Caco-2 (cell line): ENCODE measurements around the gene RAB35. TPM values are rescaled to one million over a fixed set of nuclear protein-coding genes. Genes with fewer than 3 reads are reported as not detected.

Experiments
- BruUV-seq: library from RNA; stranded (reverse); fragments of 400-500 nt; replicated peaks from 2 replicates; lab custom pipeline; 2021; lab: Mats Ljungman, UMichigan
- CTCF ChIA-PET: fragments of 300-600 bp; sonication (Branson Sonifier 250); formaldehyde crosslinking; loops from one replicate; lab custom pipeline; 2022; ENCODE audit warnings: antibody characterized with exemption; lab: Charles Lee
- POLR2A ChIA-PET: fragments of 300-600 bp; sonication (Branson Sonifier 250); formaldehyde crosslinking; loops from one replicate; lab custom pipeline; 2022; ENCODE audit warnings: antibody characterized with exemption; lab: Charles Lee
- DNase-seq, 2 experiments: peaks; one replicate each; pipeline versions ENCODE4 v3.0.0 to v3.0.0-alpha.2; 2020 to 2022
- H3K27me3 ChIP-seq: replicated peaks from 2 replicates; pipeline ENCODE4 v1.6.0; 2011; ENCODE audit warnings: low read length; ENCODE audit not compliant: control insufficient read depth, insufficient read depth
- H3K36me3 ChIP-seq: 2 replicates; pipeline ENCODE4 v1.5.1; 2011; ENCODE audit warnings: low read length; ENCODE audit not compliant: control insufficient read depth, insufficient read depth
- H3K4me1 ChIP-seq: fragments of 250-450 bp; sonication (Bioruptor Pico); 2 replicates; pipeline ENCODE4 v1.5.1; 2020; ENCODE audit warnings: mild to moderate bottlenecking
- H3K4me3 ChIP-seq: 2 replicates; pipeline ENCODE4 v1.5.1; 2011; ENCODE audit warnings: low read depth, mild to moderate bottlenecking, control low read depth, low read length
- H3K9me3 ChIP-seq: fragments of 250-450 bp; sonication (Bioruptor Pico); 2 replicates; pipeline ENCODE4 v1.5.1; 2020; ENCODE audit warnings: mild to moderate bottlenecking, moderate library complexity
- H3K27ac Mint-ChIP-seq: one replicate; pipeline ENCODE4 v1.8.0; 2022; ENCODE audit warnings: mixed read lengths; ENCODE audit not compliant: unreplicated experiment
- H3K27me3 Mint-ChIP-seq: one replicate; pipeline ENCODE4 v1.8.0; 2022; ENCODE audit warnings: mixed read lengths; ENCODE audit not compliant: insufficient read depth, unreplicated experiment
- H3K36me3 Mint-ChIP-seq: one replicate; pipeline ENCODE4 v1.8.0; 2022; ENCODE audit warnings: mild to moderate bottlenecking, mixed read lengths; ENCODE audit not compliant: insufficient read depth, unreplicated experiment
- H3K4me1 Mint-ChIP-seq: one replicate; pipeline ENCODE4 v1.8.0; 2022; ENCODE audit warnings: low read depth, mixed read lengths; ENCODE audit not compliant: unreplicated experiment
- H3K4me3 Mint-ChIP-seq: one replicate; pipeline ENCODE4 v1.8.0; 2022; ENCODE audit warnings: mild to moderate bottlenecking, moderate library complexity, mixed read lengths; ENCODE audit not compliant: unreplicated experiment
- H3K9me3 Mint-ChIP-seq: one replicate; pipeline ENCODE4 v1.8.0; 2022; ENCODE audit warnings: mixed read lengths; ENCODE audit not compliant: unreplicated experiment
- intact Hi-C: fragments of 100-400 bp; cut with micrococcal nuclease; formaldehyde crosslinking; loops from one replicate; pipeline ENCODE4 v1.10.0; 2022; ENCODE audit not compliant: unreplicated experiment
- total RNA-seq: library from RNA; stranded (reverse); gene quantifications from 2 replicates; pipeline ENCODE4 v1.2.3, GENCODE V29; 2022
- TF ChIP-seq, protein P1 (sequence below), 2 experiments: fragments of 200-600 bp in 1 of 2; IDR thresholded peaks; 1 replicate in 1 of 2; 2 replicates in 1 of 2; pipeline versions ENCODE4 v1.5.1 to v1.8.0; 2011 to 2022; ENCODE audit warnings: antibody characterized with exemption in 1 of 2, control low read depth in 1 of 2, inconsistent platforms in 1 of 2, low read depth in 1 of 2, low read length in 1 of 2, mild to moderate bottlenecking in 1 of 2, moderate library complexity in 1 of 2; ENCODE audit not compliant: insufficient read depth in 1 of 2, severe bottlenecking in 1 of 2, unreplicated experiment in 1 of 2

RAB35 gene
- total RNA-seq, 1 experiment from 2014 or later: 72.0 TPM

GRCh38 chr12:120085920-120086645 is 30.5 kb downstream of the RAB35 start:
- Mint-ChIP-seq H3K27me3 (no peaks in the 10 kb centered on the region), H3K9me3 (no peaks in the 10 kb centered on the region), H3K36me3 (peaks cover 37% of the 10 kb centered on the region), H3K27ac (peak overlapping the region; percentile 93), H3K4me1 (no peaks in the 10 kb centered on the region), H3K4me3 (peak overlapping the region; percentile 76)
- Histone ChIP-seq H3K4me1 (peaks cover 4% of the 10 kb centered on the region; the same call in 1 of the 2 replicates), H3K4me3 (no peak overlapping the region), H3K36me3 (no peaks in the 10 kb centered on the region), H3K9me3 (no peaks in the 10 kb centered on the region), H3K27me3 (no peaks in the 10 kb centered on the region)
- CTCF ChIA-PET: interaction anchor here (0.6 to 1.5 kb wide), 8 partner anchors 8 to 282 kb away, joined by 3 to 20 read pairs (median 6); partner anchors contain the start of genes BICDL1 and RAB35
- POLR2A ChIA-PET: interaction anchor here (0.5 kb wide), 1 partner anchor 81 kb away, joined by 4 read pairs; no protein-coding TSS in a partner anchor
- no TSS peak for BruUV-seq
- intact Hi-C loops: loop anchor here (2.0 to 5.0 kb wide), 2 partner anchors 21 to 39 kb away; no protein-coding TSS in a partner anchor
- TF ChIP-seq, protein P1, sequence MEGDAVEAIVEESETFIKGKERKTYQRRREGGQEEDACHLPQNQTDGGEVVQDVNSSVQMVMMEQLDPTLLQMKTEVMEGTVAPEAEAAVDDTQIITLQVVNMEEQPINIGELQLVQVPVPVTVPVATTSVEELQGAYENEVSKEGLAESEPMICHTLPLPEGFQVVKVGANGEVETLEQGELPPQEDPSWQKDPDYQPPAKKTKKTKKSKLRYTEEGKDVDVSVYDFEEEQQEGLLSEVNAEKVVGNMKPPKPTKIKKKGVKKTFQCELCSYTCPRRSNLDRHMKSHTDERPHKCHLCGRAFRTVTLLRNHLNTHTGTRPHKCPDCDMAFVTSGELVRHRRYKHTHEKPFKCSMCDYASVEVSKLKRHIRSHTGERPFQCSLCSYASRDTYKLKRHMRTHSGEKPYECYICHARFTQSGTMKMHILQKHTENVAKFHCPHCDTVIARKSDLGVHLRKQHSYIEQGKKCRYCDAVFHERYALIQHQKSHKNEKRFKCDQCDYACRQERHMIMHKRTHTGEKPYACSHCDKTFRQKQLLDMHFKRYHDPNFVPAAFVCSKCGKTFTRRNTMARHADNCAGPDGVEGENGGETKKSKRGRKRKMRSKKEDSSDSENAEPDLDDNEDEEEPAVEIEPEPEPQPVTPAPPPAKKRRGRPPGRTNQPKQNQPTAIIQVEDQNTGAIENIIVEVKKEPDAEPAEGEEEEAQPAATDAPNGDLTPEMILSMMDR (IDR thresholded peaks at IDR 0.05; ENCODE audit: insufficient read depth in 1 of 2, low read depth in 1 of 2, low read length in 1 of 2, severe bottlenecking in 1 of 2, unreplicated experiment in 1 of 2): no peak
- DNase-seq: no peak

- Histone ChIP-seq H3K4me3 (no peak overlapping the region), H3K4me1 (peaks cover 20% of the 10 kb centered on the region), H3K27me3 (no peaks in the 10 kb centered on the region), H3K9me3 (no peaks in the 10 kb centered on the region), H3K36me3 (no peaks in the 10 kb centered on the region)
- H3K27me3 Mint-ChIP-seq: no peaks in the 10 kb centered on the region
- DNase-seq: no peak
- H3K27ac Mint-ChIP-seq: no peak overlapping the region
- peaks cover 9% of the 10 kb centered on the region for H3K36me3 Mint-ChIP-seq
- no TSS peak for BruUV-seq
- ChIA-PET POLR2A (no interaction called here), CTCF (no interaction called here)
- H3K4me1 Mint-ChIP-seq: peaks cover 17% of the 10 kb centered on the region
- intact Hi-C loops: no loop called here
- H3K9me3 Mint-ChIP-seq: no peaks in the 10 kb centered on the region
- TF ChIP-seq, protein P1 (IDR thresholded peaks at IDR 0.05; ENCODE audit: insufficient read depth in 1 of 2, low read depth in 1 of 2, low read length in 1 of 2, severe bottlenecking in 1 of 2, unreplicated experiment in 1 of 2): no peak
- H3K4me3 Mint-ChIP-seq: no peak overlapping the region
Observed at GRCh38 chr12:120081641-120082040, 34.9 kb downstream of the RAB35 start.

GRCh38 chr12:120079411-120080400 is 36.8 kb downstream of the RAB35 start:
- Histone ChIP-seq H3K4me3 (no peak overlapping the region), H3K4me1 (peaks cover 17% of the 10 kb centered on the region), H3K36me3 (no peaks in the 10 kb centered on the region), H3K27me3 (no peaks in the 10 kb centered on the region), H3K9me3 (no peaks in the 10 kb centered on the region)
- no peak for DNase-seq
- H3K27me3 Mint-ChIP-seq: no peaks in the 10 kb centered on the region
- H3K36me3 Mint-ChIP-seq: peaks cover 2% of the 10 kb centered on the region
- TF ChIP-seq, protein P1 (IDR thresholded peaks at IDR 0.05; ENCODE audit: insufficient read depth in 1 of 2, low read depth in 1 of 2, low read length in 1 of 2, severe bottlenecking in 1 of 2, unreplicated experiment in 1 of 2): no peak
- no TSS peak for BruUV-seq
- H3K9me3 Mint-ChIP-seq: no peaks in the 10 kb centered on the region
- peaks cover 17% of the 10 kb centered on the region for H3K4me1 Mint-ChIP-seq
- no peak overlapping the region for H3K4me3 Mint-ChIP-seq
- H3K27ac Mint-ChIP-seq: peak overlapping the region; percentile 13
- intact Hi-C loops: no loop called here
- ChIA-PET POLR2A (interaction anchor here (0.5 kb wide), 1 partner anchor 25 kb away, joined by 6 read pairs; no protein-coding TSS in a partner anchor), CTCF (interaction anchor here (0.5 to 1.5 kb wide), 2 partner anchors 8 to 122 kb away, joined by 3 to 6 read pairs; no protein-coding TSS in a partner anchor)
